Measurements from ENCODE around the gene SCIMP. TPM values are rescaled to one million over a fixed set of nuclear protein-coding genes. Genes with fewer than 3 reads are reported as not detected.
A peak's percentile ranks its signal among the peaks of the same experiment; 100 is the strongest.

SCIMP gene
- total and polyA plus RNA-seq, 7 donors: 0.60 to 15.5 (median 4.1) TPM

GRCh38 chr17:5254414-5254813 lies 19.8 kb upstream of the SCIMP start:
- no peak overlapping the region for H3K4me3 ChIP-seq
- DNase-seq: no peak
- no peak overlapping the region for H3K27ac ChIP-seq
- 77 to 80% methylated on average over 7 of the region's 7 CpGs for WGBS, 2 donors
- no peaks in the 10 kb centered on the region for H3K36me3 ChIP-seq
- intact Hi-C loops (cut with DNase I): no loop called here
- no peaks in the 10 kb centered on the region for H3K27me3 ChIP-seq
- H3K4me1 ChIP-seq: no peaks in the 10 kb centered on the region
- H3K9me3 ChIP-seq: no peaks in the 10 kb centered on the region
- TF ChIP-seq CTCF (IDR thresholded peaks at IDR 0.05): no peak
- TF ChIP-seq POLR2A (IDR thresholded peaks at IDR 0.05): no peak
- TF ChIP-seq EP300 (IDR thresholded peaks at IDR 0.05): no peak
- TF ChIP-seq POLR2AphosphoS5 (IDR thresholded peaks at IDR 0.05): no peak

GRCh38 chr17:5249615-5250014 lies 15.0 kb upstream of the SCIMP start:
- 1% methylated on average over 4 of the region's 4 CpGs for WGBS, 2 donors
- intact Hi-C loops (cut with DNase I): loop anchor here (5.0 kb wide), 1 partner anchor 188 kb away; the partner anchor contains the start of gene C1QBP
- DNase-seq: peak; percentile 73

GRCh38 chr17:5248821-5249479 lies 14.3 kb upstream of the SCIMP start:
- Histone ChIP-seq H3K27me3 (peaks cover 0 to 14% (median 7%) of the 10 kb centered on the region in 3 donors), H3K4me1 (no peaks in the 10 kb centered on the region), H3K9me3 (no peaks in the 10 kb centered on the region), H3K36me3 (no peaks in the 10 kb centered on the region), H3K4me3 (no peak overlapping the region), H3K27ac (no peak overlapping the region)
- intact Hi-C loops (cut with DNase I): loop anchor here (5.0 kb wide), 1 partner anchor 188 kb away; the partner anchor contains the start of gene C1QBP
- WGBS, 2 donors: 74 to 75% methylated on average over 22 of the region's 22 CpGs
- no peak for TF ChIP-seq CTCF (IDR thresholded peaks at IDR 0.05)
- TF ChIP-seq POLR2AphosphoS5 (IDR thresholded peaks at IDR 0.05): no peak
- TF ChIP-seq POLR2A (IDR thresholded peaks at IDR 0.05): no peak
- no peak for TF ChIP-seq EP300 (IDR thresholded peaks at IDR 0.05)
- DNase-seq: no peak

More at GRCh38 chr17:5249615-5250014, 15.0 kb upstream of the SCIMP start:
- H3K36me3 ChIP-seq: no peaks in the 10 kb centered on the region
- no peak overlapping the region for H3K4me3 ChIP-seq
- no peak overlapping the region for H3K27ac ChIP-seq
- no peak for TF ChIP-seq POLR2AphosphoS5 (IDR thresholded peaks at IDR 0.05)
- peak; percentile 20 to 64 (median 58) for TF ChIP-seq CTCF (IDR thresholded peaks at IDR 0.05)
- peaks cover 0 to 9% (median 7%) of the 10 kb centered on the region in 3 donors for H3K27me3 ChIP-seq
- H3K4me1 ChIP-seq: no peaks in the 10 kb centered on the region
- no peaks in the 10 kb centered on the region for H3K9me3 ChIP-seq

- Histone ChIP-seq H3K4me3 (no peak overlapping the region), H3K36me3 (no peaks in the 10 kb centered on the region), H3K4me1 (no peaks in the 10 kb centered on the region), H3K27ac (no peak overlapping the region), H3K9me3 (no peaks in the 10 kb centered on the region), H3K27me3 (peaks cover 0 to 16% (median 7%) of the 10 kb centered on the region in 3 donors)
- WGBS, 2 donors: 94 to 95% methylated on average over 8 of the region's 8 CpGs
- TF ChIP-seq EP300 (IDR thresholded peaks at IDR 0.05) (no peak), POLR2A (IDR thresholded peaks at IDR 0.05) (no peak), POLR2AphosphoS5 (IDR thresholded peaks at IDR 0.05) (no peak), CTCF (IDR thresholded peaks at IDR 0.05) (no peak)
- no peak for DNase-seq
- intact Hi-C loops (cut with DNase I): loop anchor here (5.0 kb wide), 1 partner anchor 190 kb away; the partner anchor contains the start of gene C1QBP
Measured at GRCh38 chr17:5247621-5248020, 13.0 kb upstream of the SCIMP start.

All from sigmoid colon (tissue), 7 donors.